Gastroesophageal sphincter (tissue), 4 donors: Measurements from ENCODE around the gene UBQLN4. TPM values are rescaled to one million over a fixed set of nuclear protein-coding genes. Genes with fewer than 3 reads are reported as not detected.

Experiments
- ATAC-seq: fragments of 150-250 bp; one replicate; pipeline ENCODE4 v1.9.1; 2016; ENCODE audit warnings: mild to moderate bottlenecking, moderate library complexity
- H3K27ac ChIP-seq, 4 donors: fragments of 200-600 bp; sonication (generic) in 3 of 4; 1 replicate in 3 of 4; 2 replicates in 1 of 4; pipeline ENCODE4 v1.5.1; 2016 to 2019
- H3K27me3 ChIP-seq: fragments of 200-600 bp; sonication (generic); one replicate; pipeline ENCODE4 v1.5.1; 2019
- H3K36me3 ChIP-seq, 2 donors: fragments of 200-600 bp; sonication (generic); one replicate each; pipeline ENCODE4 v1.5.1; 2019; ENCODE audit warnings: control low read depth in 1 of 2
- H3K4me1 ChIP-seq, 3 donors: fragments of 200-600 bp; sonication (generic); 1 replicate in 2 of 3; 2 replicates in 1 of 3; pipeline ENCODE4 v1.5.1; 2016 to 2019; ENCODE audit warnings: control low read depth in 2 of 3
- H3K4me3 ChIP-seq, 2 donors: fragments of 200-600 bp; sonication (generic); one replicate each; pipeline ENCODE4 v1.5.1; 2019; ENCODE audit warnings: mild to moderate bottlenecking in 1 of 2, moderate library complexity in 1 of 2
- H3K9me3 ChIP-seq, 3 donors: fragments of 200-600 bp; sonication (generic); one replicate each; pipeline ENCODE4 v1.5.1; 2017 to 2019; ENCODE audit warnings: control low read depth in 2 of 3
- CTCF ChIP-seq, 4 experiments: fragments of 200-600 bp in 2 of 4; fragments of 450-650 bp in 2 of 4; sonication (generic) in 1 of 4; IDR thresholded peaks; one replicate each; pipeline ENCODE4 v1.5.1; 2017 to 2019; ENCODE audit warnings: antibody characterized with exemption in 4 of 4, mild to moderate bottlenecking in 2 of 4, moderate library complexity in 2 of 4
- EP300 ChIP-seq: sonication (generic); formaldehyde crosslinking; IDR thresholded peaks from one replicate; pipeline ENCODE4 v1.6.1; 2017; ENCODE audit warnings: antibody characterized with exemption, mild to moderate bottlenecking
- POLR2A ChIP-seq, 2 donors: fragments of 450-650 bp; IDR thresholded peaks; one replicate each; pipeline ENCODE4 v1.6.1; 2017; ENCODE audit warnings: antibody characterized with exemption in 2 of 2, mild to moderate bottlenecking in 2 of 2, moderate library complexity in 1 of 2
- POLR2AphosphoS5 ChIP-seq: sonication (generic); formaldehyde crosslinking; IDR thresholded peaks from one replicate; pipeline ENCODE4 v1.6.1; 2017; ENCODE audit warnings: antibody characterized with exemption
- WGBS, 2 donors: methylation state at CpG; one replicate each; pipeline ENCODE4 v1.1.5; 2018; ENCODE audit warnings: low coverage in 1 of 2; 5-methylcytosine and 5-hydroxymethylcytosine counted together
- total RNA-seq, 4 donors: library from RNA; depleted of rRNA; stranded (reverse); fragments of >200 nt; gene quantifications; one replicate each; pipeline ENCODE4 v1.1.0, GENCODE V29; 2016

UBQLN4 gene
- total RNA-seq, 4 donors from 2014 or later = 19.6 to 29.6 (median 24.8) TPM

DNA sequence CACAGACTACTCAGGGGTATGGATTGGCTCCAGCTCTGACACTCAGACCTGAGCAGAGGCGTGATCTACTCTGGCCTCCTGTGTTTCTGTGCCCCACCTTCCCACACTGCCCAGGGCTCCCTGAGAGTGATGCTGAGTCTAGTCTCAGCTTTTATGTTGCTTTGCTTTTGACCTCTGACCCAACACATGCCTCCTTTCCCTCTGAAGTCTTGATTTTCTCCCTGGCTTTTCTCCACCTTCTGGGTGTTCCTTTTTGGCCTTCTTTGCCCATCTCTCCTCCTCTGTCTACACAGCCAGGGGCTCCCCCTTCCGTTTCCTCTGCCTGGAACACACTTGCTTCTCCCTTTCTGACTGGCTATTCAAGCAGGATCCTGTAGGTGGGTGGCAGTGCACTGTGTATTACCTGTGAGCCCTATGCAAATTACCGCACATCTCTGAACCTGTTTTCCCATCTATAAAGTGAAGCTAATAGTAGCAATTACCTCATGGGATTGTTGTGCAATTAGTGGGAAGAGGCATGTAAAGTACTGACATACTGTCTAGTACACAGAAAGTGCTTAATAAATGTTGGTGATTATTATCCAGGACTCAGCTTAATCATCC is 42.4 kb upstream of the UBQLN4 start:
- Histone ChIP-seq H3K27me3 (no peaks in the 10 kb centered on the region), H3K4me1 (peaks cover 0 to 36% (median 18%) of the 10 kb centered on the region in 3 donors), H3K4me3 (no peak overlapping the region), H3K27ac (peak overlapping the region in 3 of 4 donors; percentile 81 to 88 (median 81)), H3K36me3 (peaks cover 0 to 3% of the 10 kb centered on the region in 2 donors), H3K9me3 (no peaks in the 10 kb centered on the region)
- TF ChIP-seq EP300 (no peak), POLR2A (IDR thresholded peaks at IDR 0.05) (no peak), CTCF (IDR thresholded peaks at IDR 0.05) (no peak), POLR2AphosphoS5 (no peak)
- 56 to 60% methylated on average over 1 to 3 of the region's 3 CpGs for WGBS, 2 donors
- ATAC-seq = peak; percentile 7

- ATAC-seq = no peak
- TF ChIP-seq EP300 (no peak), POLR2AphosphoS5 (no peak), CTCF (IDR thresholded peaks at IDR 0.05) (no peak)
- WGBS, 2 donors = 64 to 72% methylated on average over 1 to 2 of the region's 2 CpGs
Measured at GRCh38 chr1:156091610-156092009, 38.0 kb upstream of the UBQLN4 start.

GRCh38 chr1:156090840-156091188 is 37.2 kb upstream of the UBQLN4 start:
- peak overlapping the region in 1 of 4 donors; percentile 21 for H3K27ac ChIP-seq
- H3K9me3 ChIP-seq = no peaks in the 10 kb centered on the region
- TF ChIP-seq POLR2AphosphoS5 (no peak), CTCF (IDR thresholded peaks at IDR 0.05) (peak; percentile 80 to 90 (median 88)), EP300 (no peak), POLR2A (IDR thresholded peaks at IDR 0.05) (no peak)
- ATAC-seq = peak; percentile 81
- H3K36me3 ChIP-seq = peaks cover 0 to 3% of the 10 kb centered on the region in 2 donors
- H3K4me1 ChIP-seq = peaks cover 0 to 21% (median 0%) of the 10 kb centered on the region in 3 donors
- no peaks in the 10 kb centered on the region for H3K27me3 ChIP-seq
- WGBS, 2 donors = 0% methylated on average over 1 of the region's 14 CpGs; no CpG with 5 or more reads in 1 of the 2 donors
- no peak overlapping the region for H3K4me3 ChIP-seq

More at GRCh38 chr1:156091610-156092009, 38.0 kb upstream of the UBQLN4 start:
- Histone ChIP-seq H3K4me1 (peaks cover 0 to 21% (median 8%) of the 10 kb centered on the region in 3 donors), H3K36me3 (peaks cover 0 to 3% of the 10 kb centered on the region in 2 donors), H3K4me3 (no peak overlapping the region), H3K9me3 (no peaks in the 10 kb centered on the region), H3K27me3 (no peaks in the 10 kb centered on the region), H3K27ac (no peak overlapping the region)

DNA sequence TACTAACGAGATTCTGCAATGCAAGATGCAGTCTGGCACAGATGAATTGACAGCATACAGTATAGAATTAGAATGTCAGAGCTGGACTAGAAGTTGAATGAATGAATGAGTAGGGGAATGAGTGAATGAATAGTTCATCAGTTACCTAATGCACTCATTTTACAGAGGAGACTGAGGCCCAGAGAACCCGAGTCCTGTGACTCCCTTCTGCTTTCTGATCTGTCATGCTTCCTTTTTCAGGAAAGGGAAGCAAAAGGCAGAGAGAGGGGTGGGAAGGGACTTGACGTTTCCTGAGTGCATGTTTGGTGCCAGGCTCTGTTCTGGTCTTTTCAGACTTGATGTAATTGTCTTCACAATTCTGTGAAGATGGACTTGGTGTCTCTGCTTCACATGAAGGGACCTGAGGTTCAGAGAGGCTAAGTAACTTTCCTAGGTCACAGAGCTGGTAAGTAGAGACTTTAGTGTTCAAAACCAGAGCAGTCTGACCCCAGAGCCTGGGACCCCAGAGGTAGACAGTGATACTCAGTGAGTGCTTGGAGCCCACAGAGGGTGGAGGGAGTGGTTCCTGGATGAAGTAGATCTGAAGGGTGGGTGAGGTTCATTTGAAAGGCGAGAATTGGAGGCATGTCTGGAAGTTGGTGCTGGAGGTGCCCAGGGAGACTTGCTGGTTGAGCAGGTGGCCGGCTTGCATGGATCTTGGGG is 36.7 kb upstream of the UBQLN4 start:
- H3K36me3 ChIP-seq = peaks cover 0 to 3% of the 10 kb centered on the region in 2 donors
- no peak for TF ChIP-seq EP300
- TF ChIP-seq CTCF (IDR thresholded peaks at IDR 0.05) = no peak
- no peak for TF ChIP-seq POLR2A (IDR thresholded peaks at IDR 0.05)
- TF ChIP-seq POLR2AphosphoS5 = no peak
- no peaks in the 10 kb centered on the region for H3K9me3 ChIP-seq
- peaks cover 0 to 20% (median 0%) of the 10 kb centered on the region in 3 donors for H3K4me1 ChIP-seq
- 33 to 80% methylated on average over 1 to 5 of the region's 5 CpGs for WGBS, 2 donors
- ATAC-seq = peak; percentile 30
- H3K4me3 ChIP-seq = no peak overlapping the region
- peak overlapping the region in 1 of 4 donors; percentile 21 for H3K27ac ChIP-seq
- no peaks in the 10 kb centered on the region for H3K27me3 ChIP-seq
